ENCODE measurements around the gene BAHD1.
A peak's percentile ranks its signal among the peaks of the same experiment; 100 is the strongest.

BAHD1 gene

GRCh38 chr15:40468898-40469331 is 28.2 kb downstream of the BAHD1 start:
- DNase-seq: no peak

GRCh38 chr15:40469776-40470390 is 29.1 kb downstream of the BAHD1 start:
- DNase-seq: peak; percentile 53

GRCh38 chr15:40470423-40471104 is 29.8 kb downstream of the BAHD1 start, which contains the start of gene CHST14:
Gene CHST14 (plus strand): TSS chr15:40470984. CDS start chr15:40471214, 230 bp downstream.
- peak; percentile 80 for DNase-seq

- DNase-seq: peak; percentile 46
Observed at GRCh38 chr15:40471105-40471807, 30.5 kb downstream of the BAHD1 start.

GRCh38 chr15:40471808-40472150 is 31.0 kb downstream of the BAHD1 start:
- DNase-seq: peak; percentile 46

- DNase-seq: no peak
Observed at GRCh38 chr15:40472171-40472727, 31.5 kb downstream of the BAHD1 start.

GRCh38 chr15:40474581-40474980 is 33.8 kb downstream of the BAHD1 start:
- no peak for DNase-seq

GRCh38 chr15:40477642-40478327 is 37.0 kb downstream of the BAHD1 start:
- DNase-seq: no peak

- DNase-seq: no peak
Observed at GRCh38 chr15:40479024-40479423, 38.3 kb downstream of the BAHD1 start.

GRCh38 chr15:40481341-40482074 is 40.8 kb downstream of the BAHD1 start:
- DNase-seq: no peak

GRCh38 chr15:40483919-40484318 is 43.2 kb downstream of the BAHD1 start:
- no peak for DNase-seq

- no peak for DNase-seq
Observed at GRCh38 chr15:40486066-40486770, 45.5 kb downstream of the BAHD1 start.

- no peak for DNase-seq
Observed at GRCh38 chr15:40487816-40488682, 47.3 kb downstream of the BAHD1 start.

- DNase-seq: no peak
Observed at GRCh38 chr15:40489274-40490175, 48.8 kb downstream of the BAHD1 start.

- DNase-seq: peak; percentile 32
Observed at GRCh38 chr15:40493089-40493840, 52.5 kb downstream of the BAHD1 start.

GRCh38 chr15:40495516-40495915 is 54.8 kb downstream of the BAHD1 start:
- DNase-seq: no peak

GRCh38 chr15:40498418-40498817 is 57.7 kb downstream of the BAHD1 start:
- DNase-seq: no peak

GRCh38 chr15:40498891-40499290 is 58.1 kb downstream of the BAHD1 start:
- no peak for DNase-seq

- no peak for DNase-seq
Observed at GRCh38 chr15:40499931-40500330, 59.2 kb downstream of the BAHD1 start.
